ENCODE results near the gene AADACL4. TPM values are rescaled to one million over a fixed set of nuclear protein-coding genes. Genes with fewer than 3 reads are reported as not detected.

The AADACL4 gene
- total RNA-seq, 2 experiments from 2014 or later: not detected

DNA sequence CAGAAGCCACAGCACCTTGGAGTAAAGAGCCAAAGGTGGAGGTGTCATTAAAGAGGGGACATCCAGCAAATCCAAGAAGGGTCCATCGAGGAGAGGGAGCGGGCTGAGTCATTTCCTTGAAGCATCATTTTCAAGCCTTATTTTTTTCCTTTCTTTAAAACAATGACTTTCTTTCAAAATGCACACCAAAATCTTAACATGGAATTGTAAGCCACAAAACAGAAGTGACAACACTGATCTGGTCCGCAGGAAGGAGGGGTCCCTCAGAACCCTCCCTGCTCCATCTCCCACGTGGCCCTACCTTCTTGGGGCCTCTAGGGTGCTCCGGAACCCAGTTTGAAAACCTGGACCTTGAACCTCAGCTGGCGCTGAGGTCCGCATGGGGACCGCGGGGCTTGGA is 40.7 kb upstream of the AADACL4 start:
- peaks cover 29% of the 10 kb centered on the region for H3K4me1 Mint-ChIP-seq
- no peak overlapping the region for H3K4me3 Mint-ChIP-seq
- no peak for ATAC-seq
- H3K27me3 Mint-ChIP-seq: no peaks in the 10 kb centered on the region
- peaks cover 6% of the 10 kb centered on the region for H3K9me3 Mint-ChIP-seq (ENCODE audit: low read depth)
- CTCF ChIA-PET: interaction anchor here (1.3 to 5.2 kb wide), 3 partner anchors 8 to 168 kb away, joined by 3 to 91 read pairs (median 8); partner anchors contain the start of gene DHRS3
- no peak for DNase-seq
- no peak overlapping the region for H3K27ac Mint-ChIP-seq
- H3K36me3 Mint-ChIP-seq: peaks cover 18% of the 10 kb centered on the region

DNA sequence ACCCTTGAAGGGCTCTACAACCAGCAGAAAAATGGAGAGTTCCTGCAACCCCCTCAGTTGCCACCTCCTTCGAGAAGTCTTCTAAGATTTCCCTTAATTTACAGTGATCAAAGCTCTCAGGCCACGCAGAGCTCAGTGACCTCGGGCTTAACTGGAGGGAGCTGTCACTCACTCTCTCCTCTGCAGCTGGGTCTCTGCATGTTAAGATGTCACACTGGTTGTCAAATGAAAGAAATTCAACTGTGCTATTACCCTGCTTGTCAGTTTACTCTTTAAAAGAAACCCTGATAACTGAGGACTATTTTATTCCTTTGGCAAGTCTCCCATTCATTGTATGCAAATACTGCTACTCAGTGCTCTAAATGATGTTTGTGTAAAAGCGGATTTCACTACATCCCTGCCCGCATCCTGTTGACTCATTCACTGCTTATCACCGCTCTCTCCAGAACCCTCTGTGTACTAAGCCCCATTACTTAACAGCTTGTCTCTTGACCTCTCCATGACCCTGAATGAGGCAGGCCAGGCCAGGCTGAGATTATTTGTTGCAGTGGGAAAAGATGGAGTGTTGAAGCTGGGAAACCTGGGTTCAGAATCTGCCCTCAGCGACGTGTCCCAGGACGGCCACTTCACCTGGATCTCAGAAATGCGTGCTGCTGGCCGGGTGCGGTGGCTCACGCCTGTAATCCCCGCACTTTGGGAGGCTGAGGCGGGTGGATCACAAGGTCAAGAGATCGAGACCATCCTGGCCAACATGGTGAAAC is 39.6 kb upstream of the AADACL4 start:
- peak; percentile 98 for ATAC-seq
- peaks cover 23% of the 10 kb centered on the region for H3K36me3 Mint-ChIP-seq
- DNase-seq: peak; percentile 90

DNA sequence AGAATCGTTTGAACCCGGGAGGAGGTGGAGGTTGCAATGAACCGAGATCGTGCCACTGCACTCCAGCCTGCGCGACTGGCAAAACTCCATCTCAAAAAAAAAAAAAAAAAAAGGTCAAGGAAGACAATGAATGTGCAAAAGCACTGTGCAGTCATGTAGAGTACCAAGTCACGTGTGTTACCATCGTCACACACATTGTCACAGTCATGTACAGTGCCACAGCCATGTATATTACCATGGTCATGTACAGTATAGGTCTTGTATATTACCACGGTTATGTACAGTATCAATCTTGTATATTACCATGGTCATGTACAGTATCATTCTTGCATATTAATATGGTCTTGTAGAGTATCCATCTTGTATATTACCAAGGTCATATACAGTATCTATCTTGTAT is 38.9 kb upstream of the AADACL4 start:
- Mint-ChIP-seq H3K27ac (no peak overlapping the region), H3K4me3 (no peak overlapping the region), H3K27me3 (no peaks in the 10 kb centered on the region), H3K36me3 (peaks cover 25% of the 10 kb centered on the region), H3K9me3 (ENCODE audit: low read depth) (peaks cover 6% of the 10 kb centered on the region), H3K4me1 (peaks cover 29% of the 10 kb centered on the region)
- CTCF ChIA-PET: interaction anchor here (1.6 to 5.2 kb wide), 2 partner anchors 10 to 13 kb away, joined by 8 to 91 read pairs; partner anchors contain the start of gene DHRS3
- DNase-seq: no peak
- ATAC-seq: no peak

More for the DNA sequence above, 39.6 kb upstream of the AADACL4 start:
- Mint-ChIP-seq H3K27ac (peak overlapping the region; percentile 52), H3K4me3 (peak overlapping the region; percentile 28), H3K9me3 (ENCODE audit: low read depth) (peaks cover 6% of the 10 kb centered on the region), H3K4me1 (peaks cover 29% of the 10 kb centered on the region), H3K27me3 (no peaks in the 10 kb centered on the region)
- CTCF ChIA-PET: interaction anchor here (0.6 to 5.2 kb wide), 6 partner anchors 9 to 170 kb away, joined by 3 to 91 read pairs (median 3); partner anchors contain the start of gene DHRS3

DNA sequence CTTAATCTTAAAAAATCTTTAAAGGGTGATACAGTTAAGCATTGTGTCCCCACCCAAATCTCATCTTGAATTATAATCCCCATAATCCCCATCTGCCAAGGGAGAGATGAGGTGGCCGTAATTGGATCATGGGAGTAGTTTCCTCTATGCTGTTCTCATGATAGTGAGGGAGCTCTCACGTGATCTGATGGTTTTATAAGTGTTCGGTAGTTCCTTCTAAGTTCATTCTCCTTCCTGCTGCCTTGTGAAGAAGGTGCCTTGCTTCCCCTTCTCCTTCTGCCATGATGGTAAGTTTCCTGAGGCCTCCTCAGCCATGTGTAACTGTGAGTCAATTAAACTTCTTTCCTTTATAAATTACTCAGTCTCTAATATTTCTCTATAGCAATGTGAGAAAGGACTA is 36.6 kb upstream of the AADACL4 start:
- H3K4me3 Mint-ChIP-seq: no peak overlapping the region
- no peak for DNase-seq
- H3K9me3 Mint-ChIP-seq (ENCODE audit: low read depth): peaks cover 6% of the 10 kb centered on the region
- no peak for ATAC-seq
- CTCF ChIA-PET: no interaction called here
- peaks cover 31% of the 10 kb centered on the region for H3K36me3 Mint-ChIP-seq
- peaks cover 24% of the 10 kb centered on the region for H3K4me1 Mint-ChIP-seq
- no peaks in the 10 kb centered on the region for H3K27me3 Mint-ChIP-seq
- no peak overlapping the region for H3K27ac Mint-ChIP-seq

DNA sequence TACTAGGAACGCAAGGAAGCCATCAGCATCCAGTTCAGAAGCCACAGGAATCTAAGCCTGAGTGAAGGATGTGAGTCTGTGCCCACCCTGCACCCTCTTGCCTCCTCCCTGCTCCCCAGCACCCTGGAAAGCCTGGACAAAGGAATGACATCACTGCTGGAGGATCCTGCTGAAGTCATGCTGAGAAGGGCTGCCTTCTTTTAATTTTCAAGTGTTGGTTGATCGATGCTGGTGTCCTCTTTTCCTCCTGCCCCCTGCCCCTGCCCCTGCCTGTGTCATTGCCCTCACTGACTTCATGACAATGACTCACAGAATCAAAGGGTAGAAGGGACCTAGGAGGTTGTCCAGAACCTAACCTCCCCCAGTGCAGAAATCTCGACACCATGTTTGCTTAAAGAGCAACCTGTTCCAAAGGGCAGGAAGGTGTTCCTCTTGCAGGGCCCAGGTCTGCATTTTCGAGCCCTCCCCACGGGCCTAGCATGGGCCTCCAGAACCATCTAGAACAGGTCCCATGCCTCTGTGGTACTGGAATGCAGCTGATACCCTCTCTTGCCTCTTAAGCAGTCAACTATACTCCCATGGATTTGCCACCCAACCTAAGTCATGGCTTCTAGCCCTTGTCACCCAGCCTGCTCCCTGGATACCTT is 35.5 kb upstream of the AADACL4 start:
- Mint-ChIP-seq H3K4me1 (peaks cover 22% of the 10 kb centered on the region), H3K4me3 (no peak overlapping the region), H3K27ac (no peak overlapping the region), H3K36me3 (peaks cover 33% of the 10 kb centered on the region), H3K27me3 (no peaks in the 10 kb centered on the region), H3K9me3 (ENCODE audit: low read depth) (peaks cover 6% of the 10 kb centered on the region)
- CTCF ChIA-PET: no interaction called here
- DNase-seq: no peak
- no peak for ATAC-seq

DNA sequence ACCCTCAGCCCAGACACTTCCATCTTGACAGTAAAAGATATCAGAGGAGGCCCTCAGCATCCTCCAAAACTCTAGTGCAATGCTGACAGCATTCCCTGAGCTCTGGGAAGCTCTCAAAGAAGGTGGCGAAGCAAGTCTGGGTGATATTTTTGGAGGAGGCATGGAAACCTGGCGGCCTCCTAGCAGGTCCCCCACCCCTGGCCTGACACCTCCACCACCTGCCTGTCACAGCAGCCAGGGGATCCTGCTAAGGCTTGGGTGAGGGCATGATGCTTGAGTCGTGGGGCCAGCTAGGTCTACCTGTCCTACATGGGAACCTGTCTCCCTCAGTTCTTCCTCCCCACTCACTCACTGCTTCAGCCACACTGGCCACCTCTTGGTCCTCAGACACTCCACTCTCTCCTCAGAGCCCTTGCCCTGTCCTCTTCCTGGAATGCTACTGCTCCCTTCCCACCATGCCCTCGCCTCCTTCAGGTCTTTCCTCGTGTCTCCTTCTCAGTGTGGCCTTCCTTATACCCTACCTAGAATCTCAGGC is 34.3 kb upstream of the AADACL4 start:
- Mint-ChIP-seq H3K27ac (no peak overlapping the region), H3K4me1 (peaks cover 13% of the 10 kb centered on the region), H3K36me3 (peaks cover 29% of the 10 kb centered on the region), H3K27me3 (no peaks in the 10 kb centered on the region), H3K9me3 (ENCODE audit: low read depth) (peaks cover 6% of the 10 kb centered on the region), H3K4me3 (no peak overlapping the region)
- ATAC-seq (no peak), DNase-seq (no peak)
- CTCF ChIA-PET: no interaction called here

DNA sequence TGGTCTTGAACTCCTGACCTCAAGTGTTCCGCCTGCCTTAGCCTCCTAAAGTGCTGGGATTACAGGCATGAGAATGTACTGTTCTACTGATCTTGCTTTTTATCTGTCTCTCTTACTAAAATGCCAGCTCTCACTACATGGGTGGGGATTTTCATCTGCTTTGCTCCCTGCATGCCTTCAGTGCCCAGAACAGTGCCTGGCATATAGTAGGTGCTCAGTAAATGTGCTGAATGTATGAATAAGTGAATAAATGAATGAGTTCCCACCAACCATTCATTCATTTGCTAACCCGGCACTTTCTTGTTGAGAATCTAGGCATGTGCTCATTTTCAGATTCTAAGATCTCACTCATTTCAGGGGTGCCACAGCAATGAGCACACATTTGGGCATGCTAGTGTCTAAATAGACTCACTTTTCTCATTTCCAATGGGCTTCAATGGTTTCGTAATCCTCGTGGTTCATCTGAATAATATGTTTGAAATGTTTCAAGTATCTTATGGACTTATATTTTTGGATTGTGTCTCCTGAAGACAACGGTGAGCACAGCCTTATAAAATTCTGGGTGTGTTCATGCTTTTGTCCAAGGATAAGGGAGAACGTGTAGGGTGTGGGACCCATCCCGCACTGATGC is 33.5 kb upstream of the AADACL4 start:
- ATAC-seq (no peak), DNase-seq (no peak)
- H3K27ac Mint-ChIP-seq: no peak overlapping the region
- peaks cover 13% of the 10 kb centered on the region for H3K4me1 Mint-ChIP-seq
- H3K4me3 Mint-ChIP-seq: no peak overlapping the region
- no peaks in the 10 kb centered on the region for H3K27me3 Mint-ChIP-seq
- peaks cover 29% of the 10 kb centered on the region for H3K36me3 Mint-ChIP-seq
- CTCF ChIA-PET: no interaction called here
- peaks cover 6% of the 10 kb centered on the region for H3K9me3 Mint-ChIP-seq (ENCODE audit: low read depth)

DNA sequence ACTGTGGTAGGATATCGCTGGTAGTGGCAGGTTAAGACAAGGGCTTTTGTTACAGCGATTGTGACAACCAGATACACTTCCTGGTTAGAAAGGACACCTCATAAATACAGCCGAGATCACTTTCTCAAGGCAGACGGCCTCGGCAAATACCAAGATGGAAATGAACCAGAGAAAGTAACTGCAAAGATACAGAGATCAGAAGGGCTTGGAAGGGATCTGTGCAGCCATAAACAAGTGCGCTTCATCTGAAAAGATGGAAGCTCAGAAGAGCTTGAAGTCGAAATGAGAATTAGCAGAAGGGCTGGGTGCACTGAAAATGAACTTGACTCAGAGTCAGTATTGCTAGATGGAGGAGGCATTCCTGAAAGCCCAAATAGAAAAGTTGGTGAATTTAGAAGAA is 32.9 kb upstream of the AADACL4 start:
- no peak for DNase-seq
- ATAC-seq: no peak
- Mint-ChIP-seq H3K27me3 (peaks cover 4% of the 10 kb centered on the region), H3K27ac (no peak overlapping the region), H3K4me3 (no peak overlapping the region), H3K4me1 (peaks cover 18% of the 10 kb centered on the region), H3K36me3 (peaks cover 28% of the 10 kb centered on the region), H3K9me3 (ENCODE audit: low read depth) (peaks cover 6% of the 10 kb centered on the region)
- CTCF ChIA-PET: no interaction called here

DNA sequence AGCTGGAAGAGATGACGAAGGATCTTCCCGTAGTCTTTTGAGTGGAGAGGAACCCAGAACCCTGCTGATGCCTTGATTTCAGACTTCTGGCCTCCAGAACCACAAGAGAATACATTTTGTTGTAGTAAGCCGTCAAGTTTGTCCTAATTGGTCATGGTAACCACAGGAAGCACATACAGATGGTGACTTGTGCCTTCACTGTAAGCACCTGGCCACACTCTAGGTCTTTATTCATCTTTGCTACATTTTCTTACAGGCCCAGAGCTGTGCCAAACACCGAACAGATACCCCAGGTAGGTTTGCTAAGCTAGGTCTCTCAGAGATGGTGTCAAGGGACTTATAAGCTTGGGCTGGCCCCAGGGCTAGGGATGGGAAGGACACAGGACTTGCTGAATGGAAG is 30.7 kb upstream of the AADACL4 start:
- Mint-ChIP-seq H3K4me3 (no peak overlapping the region), H3K4me1 (peaks cover 26% of the 10 kb centered on the region), H3K27ac (no peak overlapping the region), H3K36me3 (peaks cover 17% of the 10 kb centered on the region), H3K27me3 (peaks cover 8% of the 10 kb centered on the region), H3K9me3 (ENCODE audit: low read depth) (no peaks in the 10 kb centered on the region)
- ATAC-seq (no peak), DNase-seq (no peak)
- CTCF ChIA-PET: interaction anchor here (1.0 kb wide), 1 partner anchor 13 kb away, joined by 3 read pairs; no protein-coding TSS in a partner anchor

DNA sequence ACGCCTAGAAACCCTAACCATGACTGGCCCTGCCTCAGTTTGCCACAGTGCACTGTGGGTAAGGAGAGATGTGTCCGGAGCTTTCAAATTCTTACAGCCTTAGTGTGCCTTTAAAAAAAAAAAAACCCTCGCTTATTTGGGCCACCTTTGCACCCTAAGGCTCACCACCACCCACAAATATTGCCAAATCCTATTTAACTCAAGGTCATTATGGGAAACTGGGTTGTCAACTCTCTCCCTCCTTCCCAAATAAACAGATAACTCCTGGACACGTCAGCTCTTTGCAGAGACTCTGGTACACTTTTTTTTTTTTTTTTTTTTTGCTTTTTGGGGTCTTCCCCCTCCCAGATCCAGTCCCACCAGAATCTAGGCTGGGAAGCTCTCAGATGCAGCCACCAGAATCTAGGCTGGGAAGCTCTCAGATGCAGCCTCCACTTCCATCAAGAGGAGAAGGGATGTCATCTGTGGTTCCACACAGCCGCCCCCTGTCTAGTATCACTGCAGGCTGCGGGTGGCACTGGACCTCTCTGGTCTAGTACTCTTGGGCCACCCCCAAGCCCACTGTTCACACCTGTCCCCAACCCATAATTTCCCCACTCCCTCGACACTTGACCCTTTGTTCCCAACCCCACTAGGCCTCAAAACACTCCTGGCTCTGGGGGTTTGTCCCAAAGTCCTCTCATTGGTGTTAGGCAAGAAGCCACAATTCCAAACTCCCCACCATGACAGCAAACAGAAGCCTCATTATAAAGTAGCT is 29.3 kb upstream of the AADACL4 start:
- Mint-ChIP-seq H3K36me3 (peaks cover 12% of the 10 kb centered on the region), H3K27me3 (peaks cover 8% of the 10 kb centered on the region), H3K4me1 (peaks cover 39% of the 10 kb centered on the region), H3K4me3 (peak overlapping the region; percentile 95), H3K27ac (no peak overlapping the region), H3K9me3 (ENCODE audit: low read depth) (no peaks in the 10 kb centered on the region)
- CTCF ChIA-PET: interaction anchor here (1.1 to 8.7 kb wide), 4 partner anchors 12 to 495 kb away, joined by 3 to 102 read pairs (median 77); no protein-coding TSS in a partner anchor
- DNase-seq: no peak
- no peak for ATAC-seq

DNA sequence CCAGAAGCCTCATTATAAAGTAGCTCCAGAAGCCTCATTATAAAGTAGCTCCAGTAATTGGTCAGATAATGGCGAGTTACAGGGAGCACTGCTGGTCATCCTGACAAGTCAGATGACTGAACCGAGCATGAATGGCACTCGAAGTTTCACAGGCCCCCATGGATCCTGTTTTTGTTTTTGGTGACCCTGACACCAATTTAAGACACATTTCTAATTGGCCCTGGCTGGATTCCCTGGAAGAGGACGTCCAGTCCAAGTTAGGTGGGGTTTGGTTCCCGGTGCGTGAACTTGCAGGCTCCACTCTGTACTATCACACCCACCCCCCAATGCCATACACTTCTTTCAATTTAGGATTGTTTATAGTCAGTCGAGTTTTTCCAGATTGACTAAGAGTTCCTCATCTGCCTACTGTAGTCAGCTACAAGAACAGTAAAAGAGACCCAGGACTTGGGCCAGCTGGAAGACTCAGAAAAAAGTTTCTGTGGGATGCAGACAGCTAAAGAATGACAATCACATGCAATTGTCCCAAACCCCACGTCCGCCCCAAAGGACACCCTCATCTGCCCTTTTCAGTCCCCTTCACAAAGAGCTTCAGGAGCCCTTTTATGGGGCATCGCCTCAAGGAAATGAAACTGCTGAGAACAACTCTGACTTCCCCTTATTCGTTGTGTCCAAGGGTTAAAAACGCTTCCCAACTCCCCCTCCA is 28.6 kb upstream of the AADACL4 start:
- Mint-ChIP-seq H3K4me1 (peaks cover 46% of the 10 kb centered on the region), H3K27me3 (peaks cover 8% of the 10 kb centered on the region), H3K36me3 (peaks cover 10% of the 10 kb centered on the region), H3K9me3 (ENCODE audit: low read depth) (no peaks in the 10 kb centered on the region), H3K4me3 (peak overlapping the region; percentile 95), H3K27ac (peak overlapping the region; percentile 54)
- CTCF ChIA-PET: interaction anchor here (1.1 to 8.7 kb wide), 5 partner anchors 13 to 495 kb away, joined by 3 to 102 read pairs (median 63); no protein-coding TSS in a partner anchor
- no peak for DNase-seq
- ATAC-seq: no peak

Data from activated CD8-positive, alpha-beta memory T cell treated with anti-CD3 and anti-CD28 coated beads, Interleukin-2, amount 10 ng/mL, durations not matched to agents 7 days and 5 days (primary cell).